Kidney (tissue), 14 donors: ENCODE data around the gene TMEM9. TPM values are rescaled to one million over a fixed set of nuclear protein-coding genes. Genes with fewer than 3 reads are reported as not detected.

Experiments used
- DNase-seq, 5 donors: peaks; one replicate each; pipeline ENCODE4 v3.0.0-alpha.2; 2013 to 2020
- FAIRE-seq: peaks from 2 replicates; lab custom pipeline; 2012; peaks lifted over from hg19 to GRCh38; lab: Jason Lieb, UNC
- H3K27ac ChIP-seq, 2 donors: one replicate each; pipeline ENCODE4 v1.7.0; 2013; ENCODE audit warnings: low read depth in 2 of 2, low read length in 2 of 2, inconsistent platforms in 1 of 2
- H3K27me3 ChIP-seq: one replicate; pipeline ENCODE4 v1.7.1; 2013; ENCODE audit warnings: low read length, inconsistent platforms; ENCODE audit not compliant: control insufficient read depth, insufficient read depth
- H3K36me3 ChIP-seq, 3 donors: one replicate each; pipeline versions ENCODE4 v1.7.0 to v1.7.1; 2013; ENCODE audit warnings: low read length in 3 of 3, control low read depth in 1 of 3, inconsistent platforms in 1 of 3; ENCODE audit not compliant: insufficient read depth in 3 of 3, control insufficient read depth in 2 of 3
- H3K4me1 ChIP-seq, 3 donors: one replicate each; pipeline versions ENCODE4 v1.7.0 to v1.7.1; 2013; ENCODE audit warnings: low read length in 3 of 3, inconsistent platforms in 1 of 3, low read depth in 1 of 3; ENCODE audit not compliant: control insufficient read depth in 2 of 3, insufficient read depth in 2 of 3
- H3K4me3 ChIP-seq, 3 donors: one replicate each; pipeline versions ENCODE4 v1.7.0 to v1.8.1; 2013; ENCODE audit warnings: low read length in 3 of 3, control low read depth in 1 of 3, inconsistent platforms in 1 of 3
- H3K9ac ChIP-seq, 3 donors: one replicate each; pipeline versions ENCODE4 v1.7.0 to v1.7.1; 2013; ENCODE audit warnings: low read length in 3 of 3, control low read depth in 1 of 3, inconsistent platforms in 1 of 3
- H3K9me3 ChIP-seq, 3 donors: one replicate each; pipeline versions ENCODE4 v1.7.0 to v1.7.1; 2013; ENCODE audit warnings: low read length in 3 of 3, control low read depth in 1 of 3, inconsistent platforms in 1 of 3; ENCODE audit not compliant: control insufficient read depth in 2 of 3, insufficient read depth in 1 of 3
- intact Hi-C: fragments of 100-400 bp; cut with DNase I; formaldehyde crosslinking; loops from one replicate; pipeline ENCODE4 v1.11.1; 2022
- polyA plus RNA-seq: library from polyadenylated mRNA; stranded (reverse); fragments of 350-450 nt; fragmentation: Illumina TruSeq; extraction: RNeasy Lipid Tissue Mini Kit (QIAGEN cat#74804); gene quantifications from one replicate; pipeline ENCODE4 v1.2.3, GENCODE V29; 2014; ENCODE audit warnings: low read depth, low replicate concordance; ENCODE audit not compliant: insufficient read depth
- total RNA-seq: library from RNA; stranded (reverse); fragmentation: NEBNext Ultra II Directional; extraction: Animal tissue kit (Norgen Biotek cat#: 25700); gene quantifications from one replicate; pipeline ENCODE4 v1.2.1, GENCODE V29; 2021
- TF ChIP-seq, protein P1 (sequence below): IDR thresholded peaks from 3 replicates; pipeline ENCODE4 v1.5.1; 2012; ENCODE audit warnings: mild to moderate bottlenecking, moderate library complexity, borderline replicate concordance; ENCODE audit not compliant: insufficient read depth; ENCODE audit errors: extremely low read depth
- donor health status: control.
- donor health status: control.
- donor health status: control.
- donor health status: control.
- donor health status: control.
- donor health status: DM: yes; HTN: yes; CAD: no.
- donor health status: Normal renal cell carcinoma (clear cell type).

Gene TMEM9
- total and polyA plus RNA-seq, 2 donors from 2014 or later, result 81.9 to 166 TPM

DNA sequence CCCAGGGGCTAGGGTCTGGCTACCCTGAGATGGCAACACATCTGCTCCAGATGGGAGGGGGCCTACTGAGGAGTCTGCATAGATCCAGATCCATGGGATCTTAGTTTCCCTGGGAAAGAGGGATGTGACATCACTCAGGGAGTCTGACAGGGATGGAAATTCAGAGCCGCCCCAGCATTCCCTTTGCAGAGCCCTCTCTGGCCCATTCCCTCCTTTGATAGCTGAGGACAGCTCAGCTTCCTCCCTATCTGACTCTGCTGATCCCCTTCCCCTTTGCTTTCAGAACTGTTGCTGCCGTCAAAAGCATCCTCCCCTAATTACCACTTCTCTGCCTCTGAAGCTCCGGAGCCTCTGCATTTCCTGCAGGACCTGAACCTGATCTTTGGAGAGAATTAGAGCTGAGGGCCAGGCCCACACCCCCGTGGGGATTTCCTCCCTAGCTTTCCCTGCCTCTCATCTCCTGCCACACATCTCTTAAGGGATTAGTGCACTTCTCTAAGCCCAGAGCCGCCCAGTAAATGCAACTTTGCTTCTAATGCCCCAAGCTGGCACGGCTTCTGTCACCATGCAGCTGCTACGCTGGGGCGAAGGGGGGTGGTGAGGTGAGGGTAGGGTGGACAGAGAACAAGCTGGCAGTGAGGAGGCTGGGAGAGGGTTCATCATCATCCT, 17.8 kb downstream of the TMEM9 start:
- H3K9ac ChIP-seq, result no peak overlapping the region
- TF ChIP-seq, protein P1, sequence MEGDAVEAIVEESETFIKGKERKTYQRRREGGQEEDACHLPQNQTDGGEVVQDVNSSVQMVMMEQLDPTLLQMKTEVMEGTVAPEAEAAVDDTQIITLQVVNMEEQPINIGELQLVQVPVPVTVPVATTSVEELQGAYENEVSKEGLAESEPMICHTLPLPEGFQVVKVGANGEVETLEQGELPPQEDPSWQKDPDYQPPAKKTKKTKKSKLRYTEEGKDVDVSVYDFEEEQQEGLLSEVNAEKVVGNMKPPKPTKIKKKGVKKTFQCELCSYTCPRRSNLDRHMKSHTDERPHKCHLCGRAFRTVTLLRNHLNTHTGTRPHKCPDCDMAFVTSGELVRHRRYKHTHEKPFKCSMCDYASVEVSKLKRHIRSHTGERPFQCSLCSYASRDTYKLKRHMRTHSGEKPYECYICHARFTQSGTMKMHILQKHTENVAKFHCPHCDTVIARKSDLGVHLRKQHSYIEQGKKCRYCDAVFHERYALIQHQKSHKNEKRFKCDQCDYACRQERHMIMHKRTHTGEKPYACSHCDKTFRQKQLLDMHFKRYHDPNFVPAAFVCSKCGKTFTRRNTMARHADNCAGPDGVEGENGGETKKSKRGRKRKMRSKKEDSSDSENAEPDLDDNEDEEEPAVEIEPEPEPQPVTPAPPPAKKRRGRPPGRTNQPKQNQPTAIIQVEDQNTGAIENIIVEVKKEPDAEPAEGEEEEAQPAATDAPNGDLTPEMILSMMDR, result no peak
- no peaks in the 10 kb centered on the region for H3K27me3 ChIP-seq
- DNase-seq (peak in 1 of 5 donors; percentile 48), FAIRE-seq (no peak)
- intact Hi-C loops, result no loop called here
- H3K4me3 ChIP-seq, result no peak overlapping the region
- H3K27ac ChIP-seq, result no peak overlapping the region
- H3K36me3 ChIP-seq, result peaks cover 0 to 23% (median 17%) of the 10 kb centered on the region in 3 donors
- H3K4me1 ChIP-seq, result no peaks in the 10 kb centered on the region
- no peaks in the 10 kb centered on the region for H3K9me3 ChIP-seq

DNA sequence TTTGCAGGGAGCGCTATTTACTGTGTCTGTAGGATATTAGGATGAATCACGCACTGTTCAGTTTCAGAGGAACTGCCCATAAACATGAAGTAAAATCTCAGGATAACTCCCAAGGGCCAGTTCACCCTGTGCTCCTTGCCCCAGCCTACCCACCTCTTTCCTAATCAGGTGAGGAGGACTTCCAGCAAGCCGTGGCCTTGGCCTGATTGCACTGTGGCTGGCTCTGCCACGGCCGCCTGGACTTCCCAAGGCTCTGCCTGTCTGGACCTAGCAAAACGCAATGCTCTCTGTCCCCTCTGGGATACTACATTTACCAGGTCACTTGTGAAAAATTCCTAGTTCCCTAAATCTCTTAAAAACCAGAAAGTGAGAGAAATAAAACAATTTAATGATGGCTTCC, 19.9 kb downstream of the TMEM9 start:
- Histone ChIP-seq H3K9me3 (no peaks in the 10 kb centered on the region), H3K4me1 (no peaks in the 10 kb centered on the region), H3K36me3 (peaks cover 0 to 11% (median 10%) of the 10 kb centered on the region in 3 donors), H3K4me3 (no peak overlapping the region), H3K27me3 (no peaks in the 10 kb centered on the region), H3K9ac (no peak overlapping the region), H3K27ac (no peak overlapping the region)
- TF ChIP-seq, protein P1, result no peak
- intact Hi-C loops, result no loop called here
- peak in 1 of 5 donors; percentile 16 for DNase-seq
- FAIRE-seq, result no peak

DNA sequence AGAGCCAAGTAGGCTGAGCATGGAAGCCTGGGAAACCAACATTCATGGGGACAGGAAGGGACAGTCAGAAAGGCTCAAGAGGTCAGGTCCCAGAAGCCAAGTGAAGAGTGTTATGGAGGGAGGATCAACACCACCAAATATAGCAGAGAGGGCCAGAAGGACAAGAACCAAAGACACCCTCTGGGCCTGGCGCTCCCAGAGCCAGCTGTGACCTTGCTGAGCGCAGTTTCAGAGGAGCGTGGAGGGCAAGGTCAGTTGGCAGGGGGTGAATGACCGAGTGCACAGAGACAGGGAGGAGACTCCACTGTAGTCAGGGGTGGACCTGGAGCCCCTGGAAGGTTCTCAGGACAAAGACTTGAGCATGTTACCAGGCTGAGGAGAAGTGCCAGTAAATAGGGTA, 22.9 kb downstream of the TMEM9 start:
- H3K9me3 ChIP-seq, result no peaks in the 10 kb centered on the region
- H3K4me3 ChIP-seq, result no peak overlapping the region
- H3K9ac ChIP-seq, result no peak overlapping the region
- peaks cover 0 to 9% (median 0%) of the 10 kb centered on the region in 3 donors for H3K36me3 ChIP-seq
- FAIRE-seq (no peak), DNase-seq (peak in 1 of 5 donors; percentile 32)
- intact Hi-C loops, result no loop called here
- no peaks in the 10 kb centered on the region for H3K27me3 ChIP-seq
- no peak overlapping the region for H3K27ac ChIP-seq
- H3K4me1 ChIP-seq, result no peaks in the 10 kb centered on the region
- TF ChIP-seq, protein P1, result no peak
